Parathyroid adenoma (tissue), 2 donors: Measurements from ENCODE around the gene RABGAP1.

Experiments
- H2AFZ ChIP-seq: fragments of 300-600 bp; sonication (generic); one replicate; pipeline ENCODE4 v1.7.0; 2017; ENCODE audit warnings: antibody characterized with exemption, mild to moderate bottlenecking
- H3K27ac ChIP-seq: fragments of 300-600 bp; sonication (generic); one replicate; pipeline ENCODE4 v1.7.0; 2017
- H3K27me3 ChIP-seq: fragments of 300-600 bp; sonication (generic); one replicate; pipeline ENCODE4 v1.7.0; 2017; ENCODE audit warnings: low read length; ENCODE audit not compliant: control insufficient read depth, insufficient read depth
- H3K36me3 ChIP-seq: fragments of 300-600 bp; sonication (generic); one replicate; pipeline ENCODE4 v1.7.0; 2017; ENCODE audit warnings: low read length; ENCODE audit not compliant: control insufficient read depth, insufficient read depth
- H3K4me1 ChIP-seq: fragments of 300-600 bp; sonication (generic); one replicate; pipeline ENCODE4 v1.7.0; 2017; ENCODE audit warnings: control low read depth
- H3K4me2 ChIP-seq: fragments of 300-600 bp; sonication (generic); one replicate; pipeline ENCODE4 v1.7.0; 2017; ENCODE audit warnings: low read length
- H3K4me3 ChIP-seq: fragments of 300-600 bp; sonication (generic); one replicate; pipeline ENCODE4 v1.7.0; 2017; ENCODE audit warnings: low read depth, low read length
- H3K79me2 ChIP-seq: fragments of 300-600 bp; sonication (generic); one replicate; pipeline ENCODE4 v1.7.0; 2017; ENCODE audit warnings: control low read depth
- H3K9ac ChIP-seq: fragments of 300-600 bp; sonication (generic); one replicate; pipeline ENCODE4 v1.7.0; 2017; ENCODE audit warnings: mild to moderate bottlenecking
- H3K9me3 ChIP-seq: fragments of 300-600 bp; sonication (generic); one replicate; pipeline ENCODE4 v1.7.0; 2017; ENCODE audit warnings: low read length; ENCODE audit not compliant: control insufficient read depth
- CTCF ChIP-seq: fragments of 300-600 bp; sonication (generic); IDR thresholded peaks from one replicate; pipeline ENCODE4 v1.7.0; 2017; ENCODE audit warnings: antibody characterized with exemption, mild to moderate bottlenecking
- donor health status: primary hyperparathyroidism.

RABGAP1 gene

DNA sequence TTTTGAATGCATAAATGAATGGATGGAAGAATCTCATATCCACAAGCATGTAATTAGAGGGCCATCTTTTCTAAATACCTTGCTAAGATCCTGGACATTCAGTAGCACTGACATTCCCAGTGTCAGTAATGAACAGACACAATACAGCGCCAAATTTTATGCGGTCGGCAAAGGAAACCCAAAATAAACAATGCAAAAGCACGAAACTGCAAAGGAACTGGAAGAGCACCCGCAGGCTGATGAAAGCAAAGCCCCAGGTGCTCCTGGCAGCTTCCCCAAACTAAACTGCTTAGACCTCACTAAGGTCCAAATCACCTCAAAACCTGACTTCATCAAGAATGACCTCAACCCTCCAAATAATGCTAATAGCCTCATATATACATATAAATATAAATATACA, 194.6 kb downstream of the RABGAP1 start:
- Histone ChIP-seq H3K79me2 (no peaks in the 10 kb centered on the region), H3K4me1 (no peaks in the 10 kb centered on the region), H2AFZ (no peak overlapping the region), H3K36me3 (no peaks in the 10 kb centered on the region), H3K27ac (no peak overlapping the region), H3K4me2 (no peak overlapping the region), H3K27me3 (no peaks in the 10 kb centered on the region), H3K4me3 (no peak overlapping the region), H3K9me3 (no peaks in the 10 kb centered on the region), H3K9ac (no peak overlapping the region)
- no peak for TF ChIP-seq CTCF

DNA sequence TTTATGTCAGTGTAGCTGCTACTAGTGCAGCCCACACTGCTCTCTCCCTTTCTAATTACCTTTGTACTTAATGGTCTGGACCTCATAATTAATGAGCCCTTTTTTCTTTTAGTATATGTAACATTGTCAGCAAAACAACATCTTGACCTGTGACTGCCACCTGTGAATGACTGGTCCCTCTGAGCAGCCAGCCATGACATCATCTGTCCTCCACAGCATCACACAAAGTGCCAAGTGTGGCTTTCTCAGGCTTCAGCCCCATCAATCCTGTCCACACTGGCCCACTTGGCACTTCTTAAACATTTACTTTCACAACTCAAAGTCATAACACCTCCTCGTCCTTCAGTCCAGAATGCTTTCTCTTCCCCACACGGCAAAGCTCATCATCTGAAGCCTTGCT, 197.3 kb downstream of the RABGAP1 start:
- H3K79me2 ChIP-seq, result no peaks in the 10 kb centered on the region
- H3K27me3 ChIP-seq, result no peaks in the 10 kb centered on the region
- H3K4me3 ChIP-seq, result no peak overlapping the region
- no peak overlapping the region for H3K9ac ChIP-seq
- no peak overlapping the region for H3K4me2 ChIP-seq
- no peak for TF ChIP-seq CTCF
- no peaks in the 10 kb centered on the region for H3K9me3 ChIP-seq
- no peak overlapping the region for H2AFZ ChIP-seq
- no peak overlapping the region for H3K27ac ChIP-seq
- H3K4me1 ChIP-seq, result peaks cover 1% of the 10 kb centered on the region
- no peaks in the 10 kb centered on the region for H3K36me3 ChIP-seq

DNA sequence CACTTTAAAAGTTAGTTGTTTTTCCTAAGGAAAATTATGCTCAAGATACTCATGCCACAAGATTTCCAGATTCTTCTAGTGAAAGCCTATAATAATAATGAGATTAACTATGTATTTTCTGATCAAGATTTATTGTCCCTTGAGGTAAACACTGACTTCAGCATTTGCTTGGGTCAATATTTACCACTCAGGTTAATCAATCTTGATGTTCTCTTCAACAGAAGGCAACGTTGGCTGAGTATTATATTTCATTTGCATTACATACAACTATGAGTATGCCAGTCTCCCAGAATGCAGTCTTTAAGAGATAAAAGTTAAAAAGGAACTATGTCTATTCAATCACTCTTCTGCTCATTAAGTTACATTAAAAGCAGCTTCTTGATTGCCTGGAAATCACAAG, 208.2 kb downstream of the RABGAP1 start:
- Histone ChIP-seq H3K36me3 (no peaks in the 10 kb centered on the region), H3K79me2 (no peaks in the 10 kb centered on the region), H3K27ac (no peak overlapping the region), H3K9me3 (no peaks in the 10 kb centered on the region), H3K9ac (no peak overlapping the region), H3K4me3 (no peak overlapping the region), H3K4me1 (no peaks in the 10 kb centered on the region), H3K4me2 (no peak overlapping the region), H3K27me3 (no peaks in the 10 kb centered on the region), H2AFZ (no peak overlapping the region)
- no peak for TF ChIP-seq CTCF

DNA sequence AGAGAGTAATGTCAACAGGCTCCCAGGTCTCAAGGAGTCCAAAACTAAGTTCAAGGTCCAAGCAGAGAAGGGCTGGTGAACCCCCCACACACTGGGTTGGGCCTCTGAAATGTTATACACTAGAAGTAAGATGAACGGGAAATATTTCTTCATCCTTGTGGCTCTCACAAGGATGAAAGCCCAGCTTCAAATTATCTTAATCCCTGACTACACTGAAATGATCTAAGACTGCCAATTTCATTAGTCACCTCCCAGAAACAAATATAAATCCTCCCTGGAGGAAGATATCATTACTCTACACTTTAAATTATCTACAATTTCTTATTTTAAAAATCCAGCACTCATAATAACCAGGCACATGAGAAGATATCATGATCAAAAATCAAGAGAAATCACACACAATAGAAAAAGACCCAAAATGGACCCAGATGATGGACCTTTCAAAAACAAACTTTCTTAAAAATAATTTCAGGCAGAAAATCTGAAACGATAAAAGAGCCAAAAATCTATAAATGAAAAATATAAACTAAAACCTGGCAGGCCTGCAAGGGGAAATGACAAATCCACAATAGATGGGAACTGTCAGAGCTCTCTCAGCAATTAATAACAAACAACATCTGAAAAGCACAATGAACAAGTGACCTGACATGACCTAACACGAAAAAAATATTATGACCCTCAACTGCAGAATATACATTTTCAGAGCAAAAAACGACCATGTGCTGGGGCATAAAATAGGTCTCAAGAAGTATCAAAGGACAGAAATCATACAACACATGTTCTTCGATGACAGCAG, 210.1 kb downstream of the RABGAP1 start:
- no peaks in the 10 kb centered on the region for H3K79me2 ChIP-seq
- H3K9me3 ChIP-seq, result no peaks in the 10 kb centered on the region
- H3K27me3 ChIP-seq, result no peaks in the 10 kb centered on the region
- TF ChIP-seq CTCF, result no peak
- H3K9ac ChIP-seq, result no peak overlapping the region
- H3K36me3 ChIP-seq, result no peaks in the 10 kb centered on the region
- H3K4me2 ChIP-seq, result no peak overlapping the region
- H2AFZ ChIP-seq, result no peak overlapping the region
- no peak overlapping the region for H3K27ac ChIP-seq
- H3K4me3 ChIP-seq, result no peak overlapping the region
- no peaks in the 10 kb centered on the region for H3K4me1 ChIP-seq
